Right lung (tissue), 10 donors: ENCODE measurements around the gene EIF1AD. TPM values are rescaled to one million over a fixed set of nuclear protein-coding genes. Genes with fewer than 3 reads are reported as not detected.

Experiments
- DNase-seq, 2 donors: peaks; one replicate each; pipeline ENCODE4 v3.0.0-alpha.2; 2013
- long read RNA-seq, 8 donors: transcript quantifications; one replicate each; lab custom pipeline, GENCODE V29; 2026
- polyA plus RNA-seq, 5 donors: library from polyadenylated mRNA; unstranded; fragments of 120-200 nt; gene quantifications; one replicate each; pipeline versions ENCODE4 v1.2.1 to v1.2.3, GENCODE V29; 2013; ENCODE audit warnings: inconsistent platforms in 1 of 5, low replicate concordance in 1 of 5; ENCODE audit not compliant: insufficient read length in 5 of 5, insufficient read depth in 1 of 5

The EIF1AD gene, protein sequence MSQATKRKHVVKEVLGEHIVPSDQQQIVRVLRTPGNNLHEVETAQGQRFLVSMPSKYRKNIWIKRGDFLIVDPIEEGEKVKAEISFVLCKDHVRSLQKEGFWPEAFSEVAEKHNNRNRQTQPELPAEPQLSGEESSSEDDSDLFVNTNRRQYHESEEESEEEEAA
- polyA plus RNA-seq: 10 to 100 TPM; 25.8 to 28.0 (median 26.7) TPM
- long read RNA-seq, donor 1, partial matches to known transcripts: 0 of 6 reads
- long read RNA-seq, donor 1, other reads (novel, unspliced or antisense): 0 of 6 reads
- long read RNA-seq, donor 2, partial matches to known transcripts: 0 of 1 reads
- long read RNA-seq, donor 2, other reads (novel, unspliced or antisense): 0 of 1 reads
- long read RNA-seq, donor 3, partial matches to known transcripts: 0 of 2 reads
- long read RNA-seq, donor 3, other reads (novel, unspliced or antisense): 0 of 2 reads
- long read RNA-seq, donor 4, partial matches to known transcripts: 0 of 3 reads
- long read RNA-seq, donor 4, other reads (novel, unspliced or antisense): 0 of 3 reads
- long read RNA-seq, donor 5, partial matches to known transcripts: 0 of 4 reads
- long read RNA-seq, donor 5, other reads (novel, unspliced or antisense): 0 of 4 reads
- long read RNA-seq, donor 6, partial matches to known transcripts: 0 of 5 reads
- long read RNA-seq, donor 6, other reads (novel, unspliced or antisense): 0 of 5 reads
- long read RNA-seq, donor 7, partial matches to known transcripts: 125 of 437 reads
- long read RNA-seq, donor 7, other reads (novel, unspliced or antisense): 308 of 437 reads
- long read RNA-seq, donor 8: 0 reads

DNA sequence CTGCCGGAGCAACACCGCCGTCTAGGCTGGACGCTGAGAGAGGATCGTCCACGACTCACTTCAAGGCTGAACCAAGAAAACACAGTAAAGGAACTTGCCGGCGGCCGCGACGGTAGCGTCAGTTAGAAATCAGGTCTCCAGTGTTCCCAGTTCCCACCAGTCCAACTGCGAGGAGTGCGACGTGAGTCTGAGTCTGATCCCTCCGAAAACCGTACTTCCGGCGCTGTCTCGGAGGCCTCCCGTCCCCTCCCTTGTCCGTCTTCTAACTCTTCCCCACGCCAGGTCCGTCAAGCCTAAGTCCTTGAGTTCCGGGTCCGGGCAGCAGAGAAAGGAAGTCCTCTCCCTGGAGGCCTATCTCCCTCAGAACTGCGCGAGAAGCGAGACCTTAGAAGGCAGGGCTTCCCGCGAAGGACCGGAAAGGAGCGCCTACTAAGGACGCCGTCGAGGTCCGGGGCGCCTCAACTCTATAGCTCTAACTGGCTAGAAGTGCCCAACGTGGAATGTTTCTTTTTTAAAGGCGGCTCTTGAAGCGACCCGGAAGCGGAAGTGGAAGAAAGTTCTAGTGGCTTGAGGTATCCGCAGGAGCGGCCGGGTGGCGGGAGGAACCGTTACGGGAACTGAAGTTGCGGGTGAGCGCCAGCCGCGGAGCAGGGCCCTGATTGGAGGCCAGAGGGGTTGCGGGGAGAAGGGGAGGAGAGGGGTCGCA, at the start of gene EIF1AD, which contains the start of gene BANF1:
TSS of gene EIF1AD (minus strand) at position 216 of the 706 bp plus-strand sequence. CDS start 1,768 bp downstream, outside the sequence.
TSS of gene BANF1 (plus strand) at position 562 of the 706 bp plus-strand sequence. CDS start 748 bp downstream, outside the sequence.
- peak; percentile 97 for DNase-seq

DNA sequence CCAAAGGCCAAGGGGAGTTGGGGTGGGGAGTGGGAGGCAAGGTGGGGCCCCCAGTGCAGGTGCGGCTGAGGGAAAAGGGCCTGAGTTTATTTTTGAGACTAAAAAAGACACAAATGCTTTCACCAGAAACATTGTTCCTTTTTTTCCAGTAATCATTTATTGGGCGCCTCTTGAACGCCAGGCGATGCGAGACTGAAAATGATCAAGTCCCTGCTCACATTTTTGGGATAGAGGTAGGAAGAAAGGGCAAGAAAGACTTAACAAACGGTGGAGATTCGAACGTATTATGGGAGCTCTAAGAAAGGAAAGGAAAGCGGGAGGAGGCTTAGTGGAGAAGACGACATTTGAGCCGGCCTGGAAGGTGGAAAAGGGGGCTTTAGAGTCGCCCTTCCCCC, 49.4 kb upstream of the EIF1AD start:
- DNase-seq: no peak

DNA sequence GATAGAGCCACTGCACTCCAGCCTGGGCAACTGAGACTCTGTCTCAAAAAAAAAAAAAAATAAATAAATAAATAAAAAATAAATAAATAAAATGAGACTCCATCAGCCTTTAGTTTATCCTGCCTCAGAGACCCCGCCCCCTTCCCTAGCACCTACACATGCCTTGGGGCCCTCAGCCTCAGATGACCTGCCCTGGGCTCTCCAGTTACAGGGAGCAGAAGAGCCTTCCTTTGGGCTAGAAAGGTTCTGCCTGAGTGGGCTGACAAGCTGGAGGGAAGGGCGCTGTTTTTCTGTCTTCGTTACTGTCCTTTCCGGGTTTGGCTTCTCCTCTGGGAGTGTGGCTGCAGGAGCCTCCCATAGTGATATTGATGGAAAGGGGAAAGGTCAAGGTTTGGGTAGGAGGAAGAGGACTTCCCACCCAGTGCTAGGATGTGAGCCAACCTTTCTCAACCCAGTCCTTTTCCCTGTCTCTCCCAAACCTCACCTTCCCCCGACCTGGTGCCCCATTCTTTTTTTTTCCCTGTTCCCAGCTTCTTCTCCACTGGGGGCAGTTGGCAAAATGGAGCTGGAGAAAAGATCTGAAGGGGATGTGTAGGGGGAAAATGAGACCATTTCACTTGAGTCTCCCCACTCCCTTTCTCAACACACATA, 48.7 kb upstream of the EIF1AD start:
- DNase-seq: no peak

DNA sequence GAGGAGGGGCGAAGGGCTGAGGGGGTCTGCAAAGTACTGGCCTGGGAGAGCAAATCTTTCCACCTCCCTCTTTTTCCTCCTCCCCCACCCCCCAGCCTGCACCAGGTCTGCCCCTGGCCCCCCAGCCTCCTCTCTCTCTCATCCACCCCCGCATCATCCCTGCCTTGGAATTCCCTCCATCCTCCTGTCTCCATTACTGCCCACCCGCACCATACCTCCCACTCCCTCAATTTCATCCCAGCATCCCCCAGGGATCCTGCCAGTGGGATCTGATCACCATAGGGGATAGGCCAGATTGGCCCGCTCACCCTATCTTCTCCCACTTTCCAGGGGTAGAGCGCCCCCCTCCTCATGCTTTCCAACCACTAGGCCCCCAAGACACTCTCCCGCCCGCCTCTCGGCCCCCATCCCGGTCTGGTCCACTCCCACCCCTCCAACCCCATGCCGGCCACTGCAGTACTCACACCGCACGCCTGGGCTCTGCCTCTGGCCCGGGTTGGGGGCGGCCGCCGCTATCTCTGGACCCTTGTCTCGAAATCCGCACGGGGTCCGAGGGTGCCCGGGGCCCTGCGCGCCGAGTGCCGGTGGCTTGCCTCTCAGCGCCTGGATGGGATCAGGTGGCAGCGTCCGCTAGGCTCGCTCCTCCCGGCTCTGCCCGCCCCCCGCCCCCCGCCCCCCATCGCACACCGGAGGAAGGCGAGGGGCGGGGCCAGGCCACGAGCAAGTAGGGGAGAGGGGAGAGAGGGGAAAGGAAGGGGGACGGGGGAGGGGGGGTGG, 46.8 kb upstream of the EIF1AD start, which contains the start of gene GAL3ST3:
TSS of gene GAL3ST3 (minus strand) at position 615 of the 777 bp plus-strand sequence. CDS start 3,746 bp downstream, outside the sequence.
- DNase-seq: no peak

DNA sequence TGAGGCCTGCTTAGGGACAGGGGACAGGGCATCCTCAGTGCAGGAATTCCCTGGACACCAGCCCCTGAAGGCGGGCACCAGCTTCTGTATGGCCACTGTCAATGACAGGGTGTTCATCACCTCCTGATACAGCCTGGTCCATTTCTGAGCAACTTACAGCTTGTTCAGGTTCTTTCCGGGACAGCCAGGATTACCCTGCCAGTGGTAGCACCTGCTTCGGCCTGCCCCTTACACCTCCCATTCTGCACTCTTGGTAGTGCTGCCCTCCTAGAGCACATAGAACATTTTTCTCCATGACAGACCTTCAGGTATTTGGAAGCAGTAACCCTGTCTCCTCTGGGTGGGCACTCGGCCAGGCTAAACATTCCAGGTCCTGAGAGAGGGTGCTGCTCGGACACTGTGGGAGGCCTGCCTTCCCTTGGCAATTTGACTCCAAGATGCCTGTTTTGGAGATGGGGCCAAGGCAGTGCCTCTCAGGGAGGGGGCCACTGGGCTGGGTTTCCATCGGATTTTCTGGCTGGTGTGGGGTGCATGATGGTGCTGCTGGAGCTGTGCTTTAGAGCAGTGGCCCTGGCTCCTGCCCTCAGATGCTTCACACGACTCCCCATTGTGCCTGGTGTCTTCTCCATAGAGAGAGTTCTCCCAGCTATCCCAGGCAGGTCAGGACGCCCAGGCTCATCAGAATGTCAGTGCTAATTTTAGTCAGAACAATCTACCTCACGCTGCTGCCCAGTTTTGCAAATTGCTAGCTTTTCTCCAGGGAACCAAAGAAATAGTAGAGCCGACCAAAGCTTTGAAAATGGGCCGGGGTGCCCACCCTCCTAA, 45.8 kb upstream of the EIF1AD start:
- no peak for DNase-seq

DNA sequence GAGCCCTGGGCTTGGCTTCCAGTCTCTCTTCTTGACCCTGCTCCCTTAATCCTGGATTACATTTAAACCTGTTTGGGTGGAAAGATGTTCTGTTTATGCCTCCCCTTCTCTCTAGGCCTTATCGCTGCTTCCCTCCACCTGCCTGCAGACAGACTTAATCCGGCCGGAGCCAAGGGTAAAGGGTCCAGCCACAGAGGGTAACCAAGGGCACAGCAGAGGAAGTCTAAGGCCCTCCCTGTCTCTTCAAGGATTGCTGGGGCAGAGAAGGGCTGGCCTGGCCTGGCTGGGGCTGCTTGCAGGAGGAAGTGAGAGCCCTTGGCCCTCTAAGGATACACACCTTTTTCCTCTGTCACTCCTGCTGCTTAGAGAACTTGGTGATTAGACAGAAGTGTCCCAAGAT, 44.9 kb upstream of the EIF1AD start:
- no peak for DNase-seq

DNA sequence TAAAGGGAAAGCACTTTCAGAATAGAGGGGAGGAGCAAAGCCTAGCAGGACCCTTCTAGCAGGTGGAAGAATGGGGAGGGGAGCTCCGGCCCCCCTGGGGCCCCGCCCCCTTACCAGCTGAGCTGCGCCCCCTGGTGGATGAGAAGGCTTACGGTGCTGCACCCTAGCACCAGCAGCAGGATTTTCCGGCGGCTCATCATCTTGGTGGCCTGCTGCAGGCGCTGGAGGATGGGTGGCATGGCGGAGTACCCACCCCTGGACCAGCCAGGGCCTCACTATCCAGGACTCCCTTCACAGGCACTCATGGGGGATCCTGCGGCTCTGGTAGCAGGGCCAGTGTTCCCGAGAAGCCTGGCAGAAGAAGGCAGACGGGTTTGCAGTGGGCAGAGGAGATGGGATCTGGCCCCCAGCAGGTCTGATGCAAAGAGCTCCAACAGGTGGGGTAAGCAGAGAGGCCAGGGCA, 43.3 kb upstream of the EIF1AD start:
- peak; percentile 39 to 52 for DNase-seq

DNA sequence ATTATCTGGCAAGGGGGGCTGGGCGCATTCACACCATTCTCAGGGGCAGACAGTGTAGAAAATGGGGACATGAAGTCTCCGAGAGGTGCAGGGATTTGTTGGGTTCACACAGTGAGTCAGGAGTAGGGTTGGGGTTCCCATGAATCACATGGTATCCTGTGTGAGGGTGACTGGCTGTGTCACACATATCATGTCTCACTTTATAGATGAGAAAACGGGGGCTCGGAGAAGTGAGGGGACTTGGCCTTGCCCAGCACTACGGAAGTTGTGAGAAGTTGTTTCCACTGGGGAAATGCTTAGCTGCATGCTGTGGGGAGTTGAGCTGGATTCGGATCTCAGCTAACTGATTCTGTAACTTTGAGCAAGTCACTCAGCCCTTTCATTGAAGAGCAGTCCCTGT, 42.8 kb upstream of the EIF1AD start:
- no peak for DNase-seq

DNA sequence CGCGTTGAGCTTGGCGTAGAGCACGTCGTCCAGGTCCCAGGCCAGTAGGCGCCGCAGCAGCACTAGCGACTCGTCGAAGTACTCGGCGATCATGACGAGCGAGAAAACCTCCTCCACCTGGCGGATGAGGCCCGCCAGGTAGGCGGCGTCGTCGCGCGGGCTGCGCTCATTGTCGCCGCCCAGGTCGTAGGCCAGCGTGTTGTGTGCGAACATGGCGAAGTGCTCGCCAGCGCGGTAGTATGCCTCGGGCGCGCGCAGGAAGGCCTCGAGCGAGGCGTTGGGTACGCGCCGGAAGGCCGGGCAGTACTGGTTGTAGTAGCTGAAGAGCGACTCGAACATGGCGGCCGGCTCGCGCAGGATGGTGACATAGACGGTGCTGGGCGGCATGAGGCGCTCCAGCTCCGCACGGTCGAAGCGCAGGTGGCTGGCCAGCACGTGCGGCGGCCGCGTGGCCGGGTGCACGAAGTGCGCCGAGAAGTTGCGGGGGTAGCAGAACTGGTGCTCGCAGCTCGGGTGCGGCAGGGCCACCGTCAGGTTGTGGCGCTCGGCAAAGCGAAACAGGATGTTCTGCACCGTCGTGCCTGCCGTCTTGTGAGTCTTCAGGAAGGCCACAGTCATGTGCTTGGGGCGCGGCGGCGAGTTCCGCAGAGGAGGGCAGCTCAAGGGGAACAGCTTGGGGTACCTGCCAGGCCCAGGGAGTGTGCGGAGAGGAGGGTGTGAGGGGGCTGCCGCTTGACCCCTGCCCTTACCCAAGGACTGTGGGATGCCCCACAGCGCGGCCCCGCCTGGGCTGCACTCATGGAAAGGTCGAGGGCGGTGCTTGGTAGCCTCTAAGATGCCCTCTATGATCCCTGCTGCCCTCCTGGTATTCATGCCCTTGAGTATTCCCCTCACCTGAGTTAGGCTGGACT, 41.3 kb upstream of the EIF1AD start:
- no peak for DNase-seq

DNA sequence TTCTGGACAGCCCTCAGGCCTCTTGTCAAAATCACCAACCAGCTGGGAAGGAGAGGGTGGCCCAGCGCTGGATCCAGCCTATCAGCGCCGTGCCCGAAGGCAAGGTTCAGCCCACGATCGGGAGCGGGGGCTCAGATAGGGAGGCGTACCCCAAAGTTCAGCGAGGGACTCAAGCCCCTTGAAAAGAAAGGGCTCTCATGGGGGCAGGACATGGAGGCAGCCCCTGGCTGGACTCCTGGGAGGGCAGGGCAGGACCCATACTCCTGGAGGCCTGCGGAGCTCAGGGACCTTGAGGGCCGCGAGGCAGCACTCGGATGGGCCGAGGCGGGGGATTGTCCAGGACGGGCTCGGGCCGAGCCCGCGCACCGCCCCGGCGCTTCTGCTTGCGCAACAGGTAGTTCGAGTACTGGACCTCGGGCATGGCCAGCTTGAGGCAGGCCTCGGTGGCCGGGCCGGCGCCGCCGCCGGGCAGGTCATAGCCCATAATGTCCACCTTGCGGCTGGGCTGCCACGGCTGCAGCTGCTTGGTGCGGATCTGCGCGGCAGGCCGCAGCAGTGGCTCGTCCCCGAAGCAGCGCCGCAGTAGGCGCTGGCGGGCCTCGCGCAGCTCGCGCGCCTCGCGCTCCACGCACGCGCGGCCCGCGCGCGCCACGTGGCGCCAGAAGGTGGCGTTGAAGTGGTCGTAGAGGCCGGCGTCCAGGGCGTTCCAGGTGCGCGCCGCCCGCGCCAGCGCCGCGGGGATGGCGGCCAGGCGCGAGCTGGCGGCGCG, 40.5 kb upstream of the EIF1AD start:
- no peak for DNase-seq

DNA sequence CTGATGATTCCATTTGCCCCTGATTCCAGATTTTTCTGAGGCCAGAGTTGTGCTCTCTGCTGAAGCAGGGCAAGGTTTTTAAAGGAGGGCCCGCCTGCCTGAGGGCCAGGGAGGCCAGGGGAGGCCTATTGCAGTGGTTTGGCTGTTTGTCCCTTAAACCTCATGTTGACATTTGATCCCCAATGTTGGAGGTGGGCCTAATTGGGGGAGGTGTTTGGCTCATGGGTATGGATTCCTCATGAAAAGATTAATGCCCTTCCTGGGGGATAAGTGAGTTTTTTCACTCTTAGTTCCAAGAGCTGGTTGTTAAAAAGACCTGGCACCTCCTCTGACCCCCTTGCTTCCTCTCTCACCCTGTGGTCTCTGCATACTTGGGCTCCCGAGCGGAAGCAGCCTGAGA, 37.8 kb upstream of the EIF1AD start:
- no peak for DNase-seq

DNA sequence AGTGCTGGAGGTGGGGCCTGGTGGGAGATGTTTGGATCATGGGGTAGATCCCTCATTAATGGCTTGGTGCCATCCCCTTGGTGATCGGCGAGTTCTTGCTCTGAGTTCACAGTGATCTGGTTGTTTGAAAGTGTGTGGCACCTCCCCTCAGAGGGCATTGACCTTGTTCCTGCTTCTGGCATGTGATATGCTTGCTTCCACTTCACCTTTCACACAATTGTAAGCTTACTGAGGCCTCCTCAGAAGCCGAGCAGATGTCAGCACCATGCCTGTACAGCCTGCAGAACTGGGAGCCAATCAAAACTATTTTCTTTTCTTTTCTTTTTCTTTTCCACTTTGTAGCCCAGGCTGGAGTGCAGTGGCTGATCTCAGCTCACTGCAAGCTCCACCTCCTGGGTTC, 35.4 kb upstream of the EIF1AD start:
- no peak for DNase-seq

DNA sequence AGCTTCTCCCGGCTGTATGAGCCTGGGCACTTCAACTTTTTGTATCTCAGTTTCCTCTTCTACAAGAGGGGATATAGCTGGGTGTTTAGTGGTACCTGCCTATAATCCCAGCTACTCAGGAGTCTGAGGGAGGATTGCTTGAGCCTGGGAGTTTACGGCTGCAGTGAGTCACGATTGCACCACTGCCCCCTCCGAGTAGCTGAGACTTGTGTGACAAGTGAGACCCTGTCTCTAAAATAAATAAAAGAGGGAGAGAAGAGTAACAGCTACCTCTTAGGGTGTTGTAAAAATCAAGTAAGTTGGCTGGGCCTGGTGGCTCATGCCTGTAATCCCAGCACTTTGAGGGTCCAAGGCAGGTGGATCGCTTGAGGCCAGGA, 34.4 kb upstream of the EIF1AD start:
- no peak for DNase-seq

DNA sequence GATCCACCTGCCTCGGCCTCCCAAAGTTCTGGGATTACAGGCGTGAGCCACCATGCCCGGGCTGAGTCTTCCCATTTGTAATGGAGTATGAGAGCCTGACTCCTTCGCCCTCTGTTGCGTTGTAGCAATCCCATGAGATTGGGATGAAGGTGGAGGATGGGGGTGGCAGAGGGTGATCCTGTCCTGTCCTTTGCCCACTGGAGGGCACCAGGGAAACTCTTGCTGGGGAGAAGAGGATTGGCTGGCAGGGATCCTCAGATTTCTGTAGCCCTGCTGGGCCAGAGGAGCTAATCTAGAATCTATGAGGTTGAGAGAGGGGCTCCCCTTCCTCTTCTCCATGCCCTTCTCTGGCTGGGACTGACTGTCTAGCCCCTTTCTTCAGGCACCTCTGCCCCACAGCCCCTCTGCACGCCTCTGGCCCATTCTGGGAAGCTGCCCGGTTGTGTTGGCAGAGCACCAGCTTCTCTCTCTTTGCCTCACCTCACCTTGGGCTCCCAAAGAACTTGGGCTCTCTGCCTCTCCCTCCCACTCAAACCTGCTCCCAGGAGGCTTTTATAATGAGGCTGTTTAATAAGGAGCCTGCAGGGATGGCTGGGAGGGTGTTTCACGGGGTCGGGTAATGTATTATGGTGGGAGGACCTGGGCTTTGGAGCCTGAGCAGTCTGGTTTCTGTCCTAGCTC, 33.8 kb upstream of the EIF1AD start:
- no peak for DNase-seq

DNA sequence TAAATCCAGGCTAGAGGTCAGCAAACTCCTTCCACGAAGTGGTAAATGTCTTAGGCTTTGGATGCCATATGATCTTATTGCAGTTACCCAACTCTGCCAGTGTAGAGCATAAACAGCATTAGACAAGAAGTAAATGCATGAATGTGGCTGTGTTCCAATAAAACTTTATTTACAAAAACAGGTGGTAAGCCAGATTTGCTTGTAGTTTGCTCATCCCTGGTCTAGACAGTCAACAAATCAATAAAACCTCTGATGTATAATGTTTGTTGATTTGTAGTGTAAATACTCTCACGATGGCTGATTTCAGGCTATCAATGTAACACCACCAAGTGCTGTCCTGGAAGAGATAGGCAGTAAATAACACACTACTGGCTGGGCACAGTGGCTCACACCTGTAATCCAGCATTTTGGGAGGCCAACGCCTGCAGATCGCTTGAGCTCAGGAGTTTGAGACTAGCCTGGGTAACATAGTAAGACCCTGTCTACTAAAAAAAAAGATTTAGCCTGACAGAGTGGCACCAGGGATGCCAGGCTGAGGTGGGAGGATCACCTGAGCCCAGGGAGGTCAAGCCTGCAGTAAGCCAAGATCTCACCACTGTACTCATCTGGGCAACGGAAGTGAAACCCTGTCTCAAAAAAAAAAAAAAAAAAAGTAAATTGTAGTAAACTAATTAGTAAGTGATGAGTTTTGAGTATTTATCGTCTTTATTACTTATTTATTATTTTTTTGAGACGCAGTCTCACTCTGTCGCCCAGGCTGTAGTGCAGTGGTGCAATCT, 31.2 kb upstream of the EIF1AD start:
- no peak for DNase-seq

DNA sequence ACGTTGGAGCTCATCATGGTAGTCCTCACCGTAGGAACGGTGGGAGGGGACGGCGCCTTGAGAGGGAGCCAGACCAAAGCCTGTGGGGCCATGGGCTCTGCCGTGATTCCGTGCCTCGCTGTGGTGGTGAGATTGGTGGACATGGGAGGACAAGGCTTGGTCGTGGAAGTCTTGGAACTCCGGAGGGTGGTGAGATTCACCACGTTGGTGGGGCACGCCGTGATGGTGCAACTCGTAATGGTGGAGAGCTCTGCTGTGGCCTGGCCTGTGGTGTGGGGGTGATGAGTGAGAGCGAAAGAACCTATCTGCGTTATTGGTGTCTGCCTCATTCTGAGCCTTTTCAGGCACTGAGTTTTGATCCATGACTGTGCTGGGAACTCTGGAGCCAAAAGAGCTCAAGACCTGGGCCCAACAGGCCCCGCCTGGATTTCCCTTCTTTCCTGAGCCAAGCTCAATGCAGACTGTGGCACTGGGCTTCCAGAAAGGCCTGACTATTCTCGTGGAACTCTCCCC, 24.1 kb upstream of the EIF1AD start, which contains the start of gene CATSPER1:
TSS of gene CATSPER1 (minus strand) at position 463 of the 513 bp plus-strand sequence. CDS start at position 363, 100 bp downstream.
- no peak for DNase-seq
